ENCODE measurements around the gene FBN2. TPM values are rescaled to one million over a fixed set of nuclear protein-coding genes. Genes with fewer than 3 reads are reported as not detected.
A peak's percentile ranks its signal among the peaks of the same experiment; 100 is the strongest.

Gene FBN2
- 0.59 and 0.72 TPM in 2 replicates for total RNA-seq (2014; rRNA removed; shearing (Covaris generic))

DNA sequence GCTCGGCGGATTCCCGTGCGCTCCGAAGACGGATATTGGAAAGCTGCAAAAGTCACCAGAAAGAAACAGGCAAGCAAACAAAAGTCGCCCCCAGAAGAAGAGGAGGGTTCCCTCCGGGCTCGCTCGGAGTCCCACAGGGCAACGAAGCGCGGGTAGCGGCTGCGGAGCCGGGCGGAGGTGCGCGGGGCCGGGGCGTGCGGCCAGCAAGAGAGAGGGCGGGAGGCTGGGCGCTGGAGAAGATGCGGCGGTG lies at the start of gene FBN2:
Gene FBN2 (minus strand): TSS at position 246 of the 250 bp plus-strand sequence. CDS start 642 bp downstream, outside the sequence.
- no peak for DNase-seq (ENCODE audit: low read depth)

DNA sequence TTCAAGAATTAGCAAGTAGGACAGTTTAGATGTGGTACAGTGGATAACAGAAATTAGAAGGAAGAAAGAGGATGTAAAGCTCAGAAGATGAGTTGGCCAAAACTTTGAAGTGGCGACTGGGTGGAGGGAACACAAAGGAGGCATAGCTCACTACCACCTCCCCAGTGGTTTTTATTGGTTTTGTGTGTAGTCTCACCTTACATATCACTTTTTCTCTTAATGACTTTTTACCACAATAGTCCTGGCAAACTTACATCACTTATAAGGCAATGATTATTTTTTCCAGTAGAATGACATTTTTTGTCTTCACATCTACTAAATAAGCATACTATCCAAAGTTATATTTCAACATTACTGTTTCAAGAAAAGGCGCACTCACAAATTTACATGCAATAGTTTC lies 49.2 kb upstream of the FBN2 start:
- DNase-seq (ENCODE audit: low read depth), result no peak

DNA sequence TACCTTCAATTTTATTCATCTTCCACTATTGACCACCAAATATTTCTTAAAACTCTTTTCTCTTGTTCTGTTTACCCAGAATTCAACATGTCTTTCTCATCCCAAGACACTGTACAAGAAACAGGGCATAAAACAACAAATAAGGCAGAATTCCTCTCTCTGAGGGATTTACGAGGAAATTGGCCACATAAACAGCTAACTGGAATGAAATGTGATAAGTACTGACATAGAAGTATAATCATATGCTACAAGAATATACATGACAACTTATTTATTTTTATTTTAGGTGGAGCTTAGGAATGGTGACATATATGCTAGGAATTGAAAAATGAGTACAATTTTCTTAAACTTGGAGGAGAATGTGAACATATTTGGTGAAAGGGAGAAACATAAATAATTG lies 48.8 kb upstream of the FBN2 start:
- no peak for DNase-seq (ENCODE audit: low read depth)

DNA sequence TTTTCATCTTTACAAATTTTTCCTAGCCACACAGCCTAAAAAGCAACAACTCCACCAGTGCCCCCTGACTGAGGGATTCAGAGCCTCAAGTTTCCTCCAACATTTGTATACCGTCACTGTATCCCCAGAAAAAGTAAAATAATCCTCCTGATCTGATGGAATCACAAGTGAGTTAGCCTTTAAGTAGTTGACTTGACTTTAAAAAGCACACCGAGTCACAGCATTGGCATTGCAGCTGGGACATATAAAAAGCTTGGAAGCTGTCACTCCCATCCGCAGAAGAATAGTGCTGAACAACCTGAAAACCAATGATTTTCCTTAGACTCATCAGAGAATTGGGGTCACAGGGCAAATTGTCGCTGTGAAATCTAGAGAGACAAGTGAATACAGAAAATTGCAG lies 41.6 kb upstream of the FBN2 start:
- DNase-seq (ENCODE audit: low read depth), result no peak

DNA sequence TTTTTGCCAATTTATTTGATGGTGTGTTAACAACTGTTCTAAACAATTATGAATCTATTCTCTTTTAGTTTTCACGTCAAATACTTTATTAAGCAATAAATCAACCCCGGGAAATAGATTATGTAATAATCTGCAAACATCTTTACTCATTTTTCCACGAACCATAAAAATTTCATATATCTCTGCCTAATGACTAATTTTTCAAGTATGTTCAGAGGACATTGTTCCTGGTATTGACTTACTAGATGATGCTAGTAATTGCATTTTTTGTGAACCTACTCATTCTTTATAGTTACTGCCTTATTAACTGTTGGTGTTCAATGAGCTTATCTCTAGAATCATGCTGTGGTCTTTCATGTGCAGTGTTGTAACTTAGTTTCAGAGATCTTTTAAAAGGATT lies 41.0 kb upstream of the FBN2 start:
- no peak for DNase-seq (ENCODE audit: low read depth)

DNA sequence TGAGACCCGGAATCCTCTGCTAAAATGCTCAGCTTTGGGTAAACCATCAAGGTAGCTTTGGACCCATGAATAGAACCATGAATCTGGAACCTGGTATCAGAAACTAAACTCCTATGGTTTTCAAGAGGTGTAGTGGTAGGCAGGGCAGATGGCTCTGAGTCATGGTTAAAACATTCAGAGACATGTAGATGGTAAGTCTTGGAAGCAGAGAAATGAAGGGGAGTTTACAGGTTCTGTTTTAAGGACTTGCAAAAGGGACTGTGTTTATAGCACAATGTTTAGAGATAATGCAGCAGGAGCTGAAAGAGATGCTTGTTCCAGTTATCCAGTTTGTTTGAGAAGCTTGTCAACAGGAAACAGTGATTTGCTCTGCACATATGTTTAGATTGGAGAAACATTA lies 36.0 kb upstream of the FBN2 start:
- no peak for DNase-seq (ENCODE audit: low read depth)

DNA sequence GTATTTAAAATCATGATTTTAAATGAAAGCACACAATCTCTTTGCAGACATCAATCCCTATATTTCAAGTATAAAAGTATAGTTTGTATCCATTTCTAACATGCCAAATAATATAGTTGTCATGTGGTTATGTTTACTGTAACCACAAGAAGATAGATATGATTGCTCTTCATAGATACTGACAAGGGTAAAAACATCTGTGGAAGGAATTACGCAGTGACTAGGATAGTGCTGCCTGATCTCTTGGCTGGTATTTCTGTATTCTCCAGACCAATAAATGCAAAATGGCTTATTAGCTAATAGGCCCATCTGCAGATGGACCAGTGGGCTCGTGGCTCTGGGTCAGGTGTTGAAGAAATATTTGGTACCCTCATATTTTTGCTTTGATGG lies 34.9 kb upstream of the FBN2 start:
- DNase-seq (ENCODE audit: low read depth), result no peak

DNA sequence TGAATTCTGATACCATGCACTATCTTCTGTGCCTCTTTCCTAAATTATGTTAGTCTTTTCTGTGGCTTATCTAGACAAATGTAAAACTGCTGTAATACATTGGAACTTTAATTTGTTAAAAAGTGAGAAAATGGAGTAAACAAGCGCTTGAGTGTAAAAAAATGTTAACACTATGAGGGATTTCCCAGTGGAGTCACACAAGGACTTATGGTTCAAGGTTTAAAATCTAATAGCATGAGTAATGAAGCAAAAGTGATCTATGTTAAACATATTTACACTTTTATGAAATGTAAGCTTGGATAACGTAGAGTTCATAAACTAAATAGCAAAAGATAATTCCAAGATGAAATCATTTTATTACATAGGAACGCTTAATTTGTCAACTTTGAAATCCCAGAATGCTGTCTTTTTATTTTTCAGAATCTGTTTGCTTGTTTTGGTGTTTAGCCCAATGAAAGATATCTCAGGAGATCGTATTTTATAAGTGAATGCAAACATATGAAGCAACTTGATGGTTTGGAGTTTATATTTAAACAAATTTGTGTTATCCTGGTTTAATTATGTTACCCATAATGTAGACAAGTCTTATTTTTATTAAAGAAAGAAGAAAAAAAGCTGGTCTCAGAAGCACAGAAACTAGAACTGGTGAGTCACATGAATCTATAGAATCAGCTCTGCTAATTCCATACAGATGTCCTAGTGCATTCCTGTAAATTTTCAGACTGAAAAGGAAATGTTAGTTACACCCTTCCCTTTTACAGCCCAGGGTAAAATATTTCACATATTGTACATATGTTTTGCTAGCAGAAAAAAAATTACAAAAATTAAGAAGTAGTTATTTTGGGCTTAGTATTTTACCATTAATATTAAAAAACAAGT lies 34.2 kb upstream of the FBN2 start:
- DNase-seq (ENCODE audit: low read depth), result no peak

DNA sequence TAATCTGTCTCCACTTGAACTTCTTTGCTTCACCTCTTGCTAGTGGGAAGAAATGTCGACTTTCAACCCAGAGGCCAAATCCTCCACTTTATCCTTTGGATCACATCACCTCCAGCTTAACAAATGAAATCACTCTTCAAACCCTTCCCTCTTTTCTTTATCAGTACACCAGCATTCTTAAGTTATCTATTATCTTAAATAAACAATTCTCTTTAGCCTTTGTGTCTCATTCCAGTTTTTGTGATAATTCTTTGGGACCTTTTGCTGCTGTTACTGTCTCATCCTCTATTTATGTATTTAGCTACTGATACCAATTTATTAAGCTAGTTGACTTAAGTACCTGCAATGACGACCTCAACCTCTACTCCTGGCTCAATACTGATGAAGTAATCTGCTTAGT lies 28.1 kb upstream of the FBN2 start:
- DNase-seq (ENCODE audit: low read depth), result no peak

DNA sequence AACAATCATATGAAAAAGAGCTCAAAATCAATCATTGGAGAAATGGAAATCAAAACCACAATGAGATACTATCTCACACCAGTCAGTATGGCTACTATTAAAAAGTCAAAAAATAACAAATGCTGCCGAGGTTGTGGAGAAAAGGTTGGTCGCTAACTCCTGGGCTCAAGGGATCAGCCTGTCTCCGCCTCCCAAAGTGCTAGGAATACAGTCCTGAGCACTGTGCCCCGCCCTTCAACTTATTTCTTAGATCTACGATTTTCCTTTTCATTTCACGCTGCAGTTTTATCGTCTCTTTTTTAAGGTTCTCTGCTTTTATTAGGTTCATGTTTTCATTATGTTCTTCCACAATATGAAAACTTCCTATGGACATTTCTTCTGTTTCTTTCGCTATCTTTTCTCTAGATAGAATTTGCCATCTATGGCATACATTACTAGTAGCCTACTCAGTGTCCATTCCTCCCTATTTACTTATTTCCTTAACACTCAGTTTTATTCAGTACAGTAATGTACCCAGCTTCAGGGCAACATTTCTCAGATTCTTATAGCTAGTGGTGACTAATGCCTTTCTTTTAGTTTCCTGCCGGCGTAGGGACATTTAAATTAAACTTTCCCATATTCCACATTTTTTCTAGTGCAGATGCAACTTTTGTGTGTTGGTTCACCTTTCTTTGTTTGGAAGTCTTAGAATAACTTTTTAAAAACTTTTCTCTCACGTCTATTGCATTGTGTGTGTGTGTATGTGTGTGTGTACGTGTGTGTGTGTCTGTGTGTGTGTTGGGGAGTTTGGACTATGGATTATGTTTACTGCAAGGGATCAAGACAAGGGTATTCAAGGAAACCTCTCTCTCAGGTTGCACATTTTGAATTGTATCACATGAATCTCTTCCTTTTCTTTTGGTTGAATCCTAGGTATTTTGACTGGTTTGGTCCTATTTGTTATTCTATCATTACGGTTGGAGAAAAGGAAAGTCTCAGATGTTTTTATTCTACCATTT lies 21.6 kb upstream of the FBN2 start:
- no peak for DNase-seq (ENCODE audit: low read depth)

DNA sequence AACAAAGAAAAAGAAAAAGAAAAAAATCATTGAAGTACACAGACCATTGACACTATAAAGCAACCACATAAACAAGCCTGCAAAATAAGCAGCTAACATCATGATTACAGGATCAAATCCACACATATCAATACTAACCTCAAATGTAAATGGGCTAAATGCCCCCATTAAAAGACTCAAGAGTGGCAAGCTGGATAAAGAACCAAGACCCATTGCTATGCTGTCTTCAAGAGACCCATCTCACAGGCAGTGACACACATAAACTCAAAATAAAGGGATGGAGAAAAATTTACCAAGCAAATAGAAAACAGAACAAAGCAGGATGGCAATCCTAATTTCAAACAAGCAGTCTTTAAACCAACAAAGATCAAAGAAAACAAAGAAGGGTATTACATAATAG lies 15.7 kb upstream of the FBN2 start:
- DNase-seq (ENCODE audit: low read depth), result no peak

DNA sequence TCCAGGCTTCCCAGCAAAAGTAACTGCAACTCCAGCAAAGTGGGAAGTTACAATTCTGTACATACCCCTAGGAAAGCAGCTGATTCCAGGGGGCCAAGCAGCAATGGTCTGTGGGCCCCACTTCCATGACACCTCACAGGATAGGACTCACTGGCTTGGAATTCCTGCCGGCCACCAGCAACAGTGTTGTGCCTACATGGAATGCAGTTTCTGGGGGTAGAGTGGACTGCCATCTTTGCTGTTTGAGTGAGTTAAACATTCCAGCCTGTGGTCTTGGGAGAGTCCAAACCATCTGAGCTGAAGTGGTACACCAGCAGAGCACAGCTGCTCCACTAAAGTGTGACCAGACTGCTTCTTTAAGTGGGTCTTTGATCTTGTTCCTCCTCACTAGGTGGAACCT lies 13.4 kb upstream of the FBN2 start:
- DNase-seq (ENCODE audit: low read depth), result no peak

DNA sequence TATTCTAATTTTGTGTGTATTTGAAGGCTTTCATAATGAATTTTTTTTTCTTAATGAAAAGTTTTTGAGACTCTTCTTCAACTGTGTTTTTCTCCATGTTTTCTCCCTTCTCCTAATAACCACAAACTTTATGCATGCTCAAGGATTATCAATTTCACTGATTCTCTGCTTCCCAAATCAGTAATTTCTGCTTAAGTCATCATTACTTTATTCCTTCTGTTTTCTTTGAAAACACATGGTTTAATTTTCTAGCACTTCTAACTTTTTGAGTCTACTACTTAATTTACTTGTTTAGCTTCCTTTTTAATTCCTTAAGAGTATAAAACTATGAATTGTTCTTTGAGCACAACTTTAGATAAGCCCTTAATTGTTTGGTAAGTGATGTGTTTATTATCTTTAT lies 11.5 kb upstream of the FBN2 start:
- no peak for DNase-seq (ENCODE audit: low read depth)

DNA sequence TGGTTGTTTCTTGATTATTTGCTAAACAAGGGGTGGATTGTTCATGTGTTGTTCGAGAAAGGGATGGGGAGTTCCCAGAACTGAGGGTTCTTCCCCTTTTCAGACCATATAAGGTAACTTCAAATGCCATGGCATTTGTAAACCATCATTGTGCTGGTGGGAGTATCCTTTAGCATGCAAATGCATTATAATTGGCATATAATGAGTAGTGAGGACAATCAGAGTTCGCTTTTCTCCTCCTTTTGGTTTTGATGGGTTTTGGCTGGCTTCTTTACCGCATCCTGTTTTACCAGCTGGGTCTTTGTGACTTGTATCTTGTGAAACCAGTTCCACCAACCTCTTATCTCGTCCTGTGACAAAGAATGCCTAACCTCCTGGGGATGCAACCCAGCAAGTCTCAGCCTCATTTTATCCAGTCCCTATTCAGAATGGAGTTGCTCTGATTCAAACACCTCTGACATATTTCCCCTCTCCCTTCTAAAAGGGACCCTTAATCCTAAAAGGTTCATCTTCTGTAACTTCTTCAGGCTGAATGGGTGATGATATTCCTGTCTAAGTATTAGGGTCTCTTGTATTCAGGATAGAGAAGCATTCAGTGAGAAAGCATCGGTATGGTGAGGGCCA lies 8.7 kb upstream of the FBN2 start:
- peak; percentile 16 for DNase-seq (ENCODE audit: low read depth)

DNA sequence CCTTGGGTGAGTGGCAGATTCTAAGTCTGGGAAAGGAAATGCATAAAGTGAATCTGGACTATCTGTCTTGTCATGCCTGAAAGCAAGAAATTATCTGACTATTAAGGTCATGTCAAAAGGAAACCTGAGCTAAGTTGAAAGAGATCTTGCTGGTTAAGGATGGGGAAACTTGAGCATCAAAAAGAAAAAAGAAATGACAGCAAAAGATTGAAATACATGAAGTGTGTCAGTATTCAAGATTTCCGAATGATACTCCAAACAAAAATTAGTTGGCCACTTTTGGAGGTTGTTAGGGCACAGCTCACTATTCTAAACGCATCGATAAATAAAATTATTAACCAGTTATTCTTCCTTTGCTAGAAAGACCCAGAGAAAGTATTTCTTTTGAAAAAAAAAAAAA lies 3.3 kb upstream of the FBN2 start:
- DNase-seq (ENCODE audit: low read depth), result no peak

DNA sequence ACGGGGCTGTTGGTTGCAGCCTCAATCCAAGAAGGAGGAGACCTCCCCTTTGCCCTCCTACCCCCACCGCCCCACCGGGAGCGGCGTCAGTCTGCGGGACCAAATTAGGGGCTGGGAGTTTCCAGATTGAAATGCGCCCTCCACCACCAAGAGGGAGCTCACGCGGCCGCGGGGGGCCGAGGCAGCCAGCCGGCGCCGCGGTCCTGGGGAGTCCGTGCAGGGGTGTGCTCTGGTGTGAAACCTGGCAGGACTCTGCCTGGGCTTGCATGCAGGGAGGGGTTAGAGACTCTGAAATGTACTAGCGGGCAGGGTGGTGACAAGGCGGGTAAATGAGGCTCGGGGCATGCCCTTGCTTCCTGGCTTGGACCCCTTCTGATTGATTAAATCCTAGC lies 989 bp upstream of the FBN2 start:
- no peak for DNase-seq (ENCODE audit: low read depth)

DNA sequence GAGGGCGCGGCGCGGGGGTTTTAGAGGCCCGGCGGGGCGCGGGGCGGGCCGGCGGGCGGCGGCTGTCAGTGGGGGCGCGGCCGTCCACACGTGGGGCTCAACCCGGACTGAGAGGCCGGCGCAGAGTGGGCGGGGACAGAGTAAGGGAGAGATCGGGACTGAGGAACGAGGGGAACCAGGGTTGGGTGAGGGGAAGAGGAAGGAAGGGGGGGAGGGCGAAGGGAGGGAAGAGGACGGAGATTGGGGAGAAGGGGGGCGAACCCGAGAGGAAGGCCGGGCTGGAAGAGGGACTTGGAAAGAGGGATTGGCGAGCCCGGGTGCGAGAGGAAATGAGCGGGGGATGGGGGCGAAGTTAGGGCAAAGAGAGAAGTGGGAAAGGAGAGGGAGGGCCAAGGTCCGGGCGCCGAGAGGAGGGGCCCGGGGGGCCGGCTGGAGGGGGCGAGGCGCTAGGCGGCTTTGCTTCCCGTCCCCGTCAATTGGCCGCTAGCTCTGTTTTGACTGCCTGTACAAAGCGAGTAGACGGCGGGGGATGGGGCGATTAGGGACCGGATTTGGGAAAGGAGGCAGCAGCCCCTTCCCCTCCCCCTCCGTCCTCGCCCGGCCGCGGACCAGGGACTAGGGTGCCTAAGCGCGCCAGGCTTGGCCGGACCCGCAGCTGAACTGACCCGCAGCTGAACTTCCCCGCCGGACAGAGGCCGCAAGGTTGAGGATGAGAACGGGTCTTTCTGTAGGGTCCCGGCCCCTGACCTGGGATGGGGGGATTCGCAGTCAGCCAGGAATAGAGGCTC lies 399 bp upstream of the FBN2 start:
- peak; percentile 1 for DNase-seq (ENCODE audit: low read depth)

DNA sequence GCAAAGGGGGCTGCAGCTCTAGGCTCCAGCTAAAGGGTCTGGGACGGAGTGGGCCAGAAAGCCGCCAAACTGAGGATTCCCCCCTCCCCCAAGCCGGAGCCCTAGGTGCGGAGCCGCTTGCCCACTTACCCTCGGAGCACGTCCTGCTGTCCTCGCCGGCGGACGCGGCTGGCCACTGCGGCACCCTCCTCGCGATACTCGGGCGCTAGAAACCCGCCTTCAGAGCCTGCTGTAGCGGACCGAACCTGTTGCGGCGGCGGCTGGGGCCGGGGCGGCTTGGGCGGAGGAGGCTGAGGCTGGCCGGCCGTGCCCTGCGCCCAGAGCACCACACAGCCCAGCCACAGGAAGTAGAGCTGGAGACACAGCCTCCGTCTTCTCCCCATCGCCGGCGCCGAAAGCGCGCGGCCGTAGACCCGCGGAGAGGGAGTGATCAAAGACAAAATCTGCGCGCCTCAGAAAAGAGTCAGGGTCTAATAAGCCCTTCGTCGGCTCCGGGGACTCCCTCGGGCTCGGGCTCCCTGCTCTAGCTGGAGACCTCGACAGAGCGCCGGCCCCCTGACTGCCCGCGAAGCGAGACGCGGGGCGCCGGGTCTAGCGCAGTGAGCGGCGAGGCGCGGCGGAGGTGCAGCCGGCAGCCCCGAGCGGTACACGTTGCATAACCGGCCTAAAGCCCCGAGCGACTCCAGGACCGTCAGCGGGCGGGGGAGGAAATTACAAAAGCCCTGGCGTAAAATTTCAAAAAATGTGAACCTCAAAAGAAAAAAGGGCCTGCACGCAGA lies 635 bp downstream of the FBN2 start:
- DNase-seq (ENCODE audit: low read depth), result no peak

DNA sequence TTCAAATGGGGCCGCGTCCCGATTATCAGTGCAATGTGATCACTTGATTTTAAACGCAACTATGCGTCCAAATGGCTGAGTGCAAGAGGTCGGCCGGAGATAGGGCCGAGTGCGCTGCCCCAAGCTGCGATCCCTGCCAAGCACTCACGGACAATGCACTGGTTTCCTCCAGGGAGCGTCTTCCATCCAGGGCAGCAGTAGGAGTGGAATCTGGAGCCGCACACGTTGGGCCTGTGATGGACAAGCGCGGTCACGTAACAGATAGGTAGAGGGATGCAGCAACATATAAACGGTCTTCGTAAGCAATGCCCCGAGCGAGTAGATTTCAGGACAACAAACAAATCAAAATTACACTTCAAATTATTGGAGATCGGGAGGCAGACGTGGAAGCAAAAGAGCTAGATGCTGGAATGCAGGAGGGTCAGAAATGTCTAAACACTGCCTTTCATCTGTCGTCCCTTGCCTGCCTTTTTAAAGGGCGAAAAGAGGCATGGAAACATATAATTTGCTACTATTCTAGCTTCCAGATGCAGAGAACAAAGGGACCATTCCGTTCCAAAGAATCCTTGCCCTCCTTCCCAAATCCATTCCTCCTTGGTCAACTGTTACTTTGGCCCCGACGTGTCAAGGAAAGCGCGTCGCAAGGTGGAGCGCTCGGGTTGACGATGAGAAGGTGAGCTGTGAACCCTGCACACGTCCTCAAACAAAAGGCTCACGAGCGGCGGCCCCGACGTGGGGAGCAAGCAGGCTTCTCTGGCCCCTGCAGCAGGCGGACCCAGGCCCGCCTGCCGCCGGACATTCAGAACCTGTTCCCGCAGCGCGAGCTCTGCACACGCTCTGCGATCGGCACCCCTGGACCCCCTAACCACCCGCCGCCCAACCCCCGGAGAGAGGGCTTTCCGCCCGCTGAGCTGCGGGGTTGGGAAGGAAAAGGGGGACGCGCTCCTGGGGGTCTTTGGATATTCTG lies 1.5 kb downstream of the FBN2 start:
- no peak for DNase-seq (ENCODE audit: low read depth)

DNA sequence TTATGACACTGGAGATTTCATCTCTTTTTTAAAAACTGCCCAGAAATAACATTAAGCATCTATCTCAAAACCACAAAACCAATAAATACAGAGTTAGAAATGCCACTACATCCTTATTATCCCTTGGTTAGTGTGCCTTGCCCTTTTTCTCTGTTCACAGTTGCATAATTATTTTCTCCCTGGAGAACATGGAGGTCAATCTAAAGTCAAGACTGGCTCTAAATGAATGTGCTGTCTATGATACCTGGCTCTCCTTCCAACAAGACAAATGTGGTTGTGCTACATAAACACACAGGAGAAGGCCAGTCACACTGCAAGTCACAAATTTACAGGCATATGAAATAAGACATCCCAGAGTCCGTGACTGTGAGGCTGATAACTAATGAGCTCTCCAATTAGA lies 2.8 kb downstream of the FBN2 start:
- DNase-seq (ENCODE audit: low read depth), result no peak

Measured in RPMI7951 (cell line).